Measurements from ENCODE around the gene CDK19. TPM values are rescaled to one million over a fixed set of nuclear protein-coding genes. Genes with fewer than 3 reads are reported as not detected.

The CDK19 gene
- polyA plus RNA-seq, 1 donor from 2014 or later: 40.7 TPM

DNA sequence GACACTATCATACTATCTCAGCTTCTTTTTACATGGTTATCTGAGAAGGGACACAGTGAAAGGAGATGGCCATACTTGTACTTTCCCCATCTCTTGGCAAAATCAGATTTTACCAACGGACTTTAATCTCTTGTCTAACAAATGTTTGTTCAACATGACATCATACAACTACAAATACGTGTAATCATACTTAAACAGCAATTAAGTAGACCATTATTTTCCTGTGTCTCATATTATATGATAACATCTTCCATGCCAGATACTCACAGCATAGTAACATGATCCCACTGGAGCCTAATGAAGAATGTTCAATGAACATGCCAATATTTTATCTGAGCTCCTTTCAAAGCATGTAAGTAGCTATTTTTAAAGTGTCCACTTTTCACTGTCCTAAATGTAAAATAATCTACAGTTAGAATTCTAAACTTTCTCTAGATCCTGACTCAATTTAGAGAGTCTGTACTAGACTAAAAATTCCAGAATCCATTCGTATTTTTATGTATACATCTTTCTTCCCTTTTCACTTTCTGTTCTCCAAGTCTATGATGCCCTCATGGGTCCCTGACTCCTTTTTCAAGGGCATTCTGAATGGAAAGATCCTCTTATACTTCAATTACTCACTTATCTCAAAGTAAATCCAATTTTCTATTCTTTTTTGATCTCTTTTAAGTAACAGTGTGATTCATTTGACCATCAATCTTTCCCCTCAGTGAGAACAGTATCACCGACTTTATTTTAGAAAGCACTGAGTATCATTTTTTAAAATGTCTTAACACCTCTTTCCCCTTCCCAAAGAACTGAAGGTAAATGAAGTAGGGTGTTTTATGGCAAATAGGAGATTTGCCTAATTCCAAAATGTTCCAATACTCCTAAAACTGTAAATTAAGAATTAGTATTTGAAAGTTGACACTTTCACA, 133.5 kb downstream of the CDK19 start:
- H3K4me3 ChIP-seq (ENCODE audit: low read length): no peak overlapping the region
- H3F3A ChIP-seq (ENCODE audit: insufficient read depth, low read length, poor library complexity, severe bottlenecking): no peaks in the 10 kb centered on the region
- no peak overlapping the region for H3K27ac ChIP-seq (ENCODE audit: low read length)
- peaks cover 5% of the 10 kb centered on the region for H3K79me2 ChIP-seq (replicated peaks; ENCODE audit: insufficient read depth, low read length)
- TF ChIP-seq TAF1 (IDR thresholded peaks at IDR 0.05; ENCODE audit: low read depth): no peak
- no peak for TF ChIP-seq SMC3 (conservative IDR thresholded peaks at IDR 0.05; ENCODE audit: poor library complexity)
- TF ChIP-seq, protein P1, sequence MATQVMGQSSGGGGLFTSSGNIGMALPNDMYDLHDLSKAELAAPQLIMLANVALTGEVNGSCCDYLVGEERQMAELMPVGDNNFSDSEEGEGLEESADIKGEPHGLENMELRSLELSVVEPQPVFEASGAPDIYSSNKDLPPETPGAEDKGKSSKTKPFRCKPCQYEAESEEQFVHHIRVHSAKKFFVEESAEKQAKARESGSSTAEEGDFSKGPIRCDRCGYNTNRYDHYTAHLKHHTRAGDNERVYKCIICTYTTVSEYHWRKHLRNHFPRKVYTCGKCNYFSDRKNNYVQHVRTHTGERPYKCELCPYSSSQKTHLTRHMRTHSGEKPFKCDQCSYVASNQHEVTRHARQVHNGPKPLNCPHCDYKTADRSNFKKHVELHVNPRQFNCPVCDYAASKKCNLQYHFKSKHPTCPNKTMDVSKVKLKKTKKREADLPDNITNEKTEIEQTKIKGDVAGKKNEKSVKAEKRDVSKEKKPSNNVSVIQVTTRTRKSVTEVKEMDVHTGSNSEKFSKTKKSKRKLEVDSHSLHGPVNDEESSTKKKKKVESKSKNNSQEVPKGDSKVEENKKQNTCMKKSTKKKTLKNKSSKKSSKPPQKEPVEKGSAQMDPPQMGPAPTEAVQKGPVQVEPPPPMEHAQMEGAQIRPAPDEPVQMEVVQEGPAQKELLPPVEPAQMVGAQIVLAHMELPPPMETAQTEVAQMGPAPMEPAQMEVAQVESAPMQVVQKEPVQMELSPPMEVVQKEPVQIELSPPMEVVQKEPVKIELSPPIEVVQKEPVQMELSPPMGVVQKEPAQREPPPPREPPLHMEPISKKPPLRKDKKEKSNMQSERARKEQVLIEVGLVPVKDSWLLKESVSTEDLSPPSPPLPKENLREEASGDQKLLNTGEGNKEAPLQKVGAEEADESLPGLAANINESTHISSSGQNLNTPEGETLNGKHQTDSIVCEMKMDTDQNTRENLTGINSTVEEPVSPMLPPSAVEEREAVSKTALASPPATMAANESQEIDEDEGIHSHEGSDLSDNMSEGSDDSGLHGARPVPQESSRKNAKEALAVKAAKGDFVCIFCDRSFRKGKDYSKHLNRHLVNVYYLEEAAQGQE (IDR thresholded peaks at IDR 0.05; ENCODE audit: borderline replicate concordance): no peak
- TF ChIP-seq EZH2 (IDR thresholded peaks at IDR 0.05; ENCODE audit: borderline replicate concordance, insufficient read depth, low read length, poor library complexity, severe bottlenecking): no peak
- no peak for TF ChIP-seq POLR2AphosphoS5 (IDR thresholded peaks at IDR 0.05)
- TF ChIP-seq, protein P2, sequence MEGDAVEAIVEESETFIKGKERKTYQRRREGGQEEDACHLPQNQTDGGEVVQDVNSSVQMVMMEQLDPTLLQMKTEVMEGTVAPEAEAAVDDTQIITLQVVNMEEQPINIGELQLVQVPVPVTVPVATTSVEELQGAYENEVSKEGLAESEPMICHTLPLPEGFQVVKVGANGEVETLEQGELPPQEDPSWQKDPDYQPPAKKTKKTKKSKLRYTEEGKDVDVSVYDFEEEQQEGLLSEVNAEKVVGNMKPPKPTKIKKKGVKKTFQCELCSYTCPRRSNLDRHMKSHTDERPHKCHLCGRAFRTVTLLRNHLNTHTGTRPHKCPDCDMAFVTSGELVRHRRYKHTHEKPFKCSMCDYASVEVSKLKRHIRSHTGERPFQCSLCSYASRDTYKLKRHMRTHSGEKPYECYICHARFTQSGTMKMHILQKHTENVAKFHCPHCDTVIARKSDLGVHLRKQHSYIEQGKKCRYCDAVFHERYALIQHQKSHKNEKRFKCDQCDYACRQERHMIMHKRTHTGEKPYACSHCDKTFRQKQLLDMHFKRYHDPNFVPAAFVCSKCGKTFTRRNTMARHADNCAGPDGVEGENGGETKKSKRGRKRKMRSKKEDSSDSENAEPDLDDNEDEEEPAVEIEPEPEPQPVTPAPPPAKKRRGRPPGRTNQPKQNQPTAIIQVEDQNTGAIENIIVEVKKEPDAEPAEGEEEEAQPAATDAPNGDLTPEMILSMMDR (IDR thresholded peaks at IDR 0.05; ENCODE audit: poor library complexity, severe bottlenecking): no peak
- no peak for TF ChIP-seq RAD21 (conservative IDR thresholded peaks at IDR 0.05)
- no peak overlapping the region for H3K9ac ChIP-seq (ENCODE audit: low read length)
- no peaks in the 10 kb centered on the region for H4K20me1 ChIP-seq (ENCODE audit: insufficient read depth)
- H3K27me3 ChIP-seq (ENCODE audit: insufficient read depth, low read depth, low read length): no peaks in the 10 kb centered on the region
- no peak overlapping the region for H2AFZ ChIP-seq (ENCODE audit: low read depth, low read length)
- no peaks in the 10 kb centered on the region for H3K36me3 ChIP-seq (ENCODE audit: insufficient read depth, low read length)
- H3K9me2 ChIP-seq (ENCODE audit: insufficient read depth, low read length): no peaks in the 10 kb centered on the region
- H3K9me3 ChIP-seq (ENCODE audit: low read length): no peaks in the 10 kb centered on the region
- H3K4me2 ChIP-seq (ENCODE audit: low read length): no peak overlapping the region

DNA sequence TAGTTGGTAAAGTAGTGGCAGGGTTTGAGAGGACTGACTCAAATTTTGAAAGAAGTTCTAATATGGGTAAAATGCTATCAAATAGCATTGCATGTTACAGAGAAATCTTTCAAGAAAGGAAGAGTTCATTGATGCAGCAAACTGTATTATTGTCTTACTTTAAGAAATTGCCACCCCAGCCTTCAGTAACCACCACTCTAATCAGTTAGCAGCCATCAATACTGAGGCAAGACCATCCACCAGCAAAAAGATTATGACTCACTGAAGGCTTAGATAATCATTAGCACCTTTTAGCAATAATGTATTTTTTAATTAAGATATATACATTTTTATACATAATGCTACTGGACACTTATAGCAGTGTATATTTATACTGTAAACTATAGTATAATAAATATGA, 138.9 kb downstream of the CDK19 start:
- no peaks in the 10 kb centered on the region for H3F3A ChIP-seq (ENCODE audit: insufficient read depth, low read length, poor library complexity, severe bottlenecking)
- H3K4me3 ChIP-seq (ENCODE audit: low read length): no peak overlapping the region
- no peak overlapping the region for H3K27ac ChIP-seq (ENCODE audit: low read length)
- no peak overlapping the region for H3K9ac ChIP-seq (ENCODE audit: low read length)
- TF ChIP-seq POLR2AphosphoS5 (IDR thresholded peaks at IDR 0.05) (no peak), RAD21 (conservative IDR thresholded peaks at IDR 0.05) (no peak), EZH2 (IDR thresholded peaks at IDR 0.05; ENCODE audit: borderline replicate concordance, insufficient read depth, low read length, poor library complexity, severe bottlenecking) (no peak), SMC3 (conservative IDR thresholded peaks at IDR 0.05; ENCODE audit: poor library complexity) (no peak), TAF1 (IDR thresholded peaks at IDR 0.05; ENCODE audit: low read depth) (no peak), EP300 (conservative IDR thresholded peaks at IDR 0.05; ENCODE audit: poor library complexity, severe bottlenecking) (no peak), MXI1 (conservative IDR thresholded peaks at IDR 0.05; ENCODE audit: poor library complexity, severe bottlenecking) (no peak)
- TF ChIP-seq, protein P1 (IDR thresholded peaks at IDR 0.05; ENCODE audit: borderline replicate concordance): no peak
- TF ChIP-seq, protein P2 (IDR thresholded peaks at IDR 0.05; ENCODE audit: poor library complexity, severe bottlenecking): no peak
- no peaks in the 10 kb centered on the region for H4K20me1 ChIP-seq (ENCODE audit: insufficient read depth)
- H3K27me3 ChIP-seq (ENCODE audit: insufficient read depth, low read depth, low read length): no peaks in the 10 kb centered on the region
- no peak overlapping the region for H2AFZ ChIP-seq (ENCODE audit: low read depth, low read length)
- H3K9me2 ChIP-seq (ENCODE audit: insufficient read depth, low read length): no peaks in the 10 kb centered on the region
- H3K79me2 ChIP-seq (replicated peaks; ENCODE audit: insufficient read depth, low read length): peaks cover 5% of the 10 kb centered on the region
- H3K4me2 ChIP-seq (ENCODE audit: low read length): no peak overlapping the region
- no peaks in the 10 kb centered on the region for H3K9me3 ChIP-seq (ENCODE audit: low read length)
- no peaks in the 10 kb centered on the region for H3K36me3 ChIP-seq (ENCODE audit: insufficient read depth, low read length)

All from neural cell (in vitro differentiated cells).